ENCODE data around the gene CALR3.
"Not testable (repeated sequence)": the region's sequence is repeated elsewhere in the genome, so short reads cannot be mapped to it uniquely, and the experiment has no call there.

CALR3 gene

DNA sequence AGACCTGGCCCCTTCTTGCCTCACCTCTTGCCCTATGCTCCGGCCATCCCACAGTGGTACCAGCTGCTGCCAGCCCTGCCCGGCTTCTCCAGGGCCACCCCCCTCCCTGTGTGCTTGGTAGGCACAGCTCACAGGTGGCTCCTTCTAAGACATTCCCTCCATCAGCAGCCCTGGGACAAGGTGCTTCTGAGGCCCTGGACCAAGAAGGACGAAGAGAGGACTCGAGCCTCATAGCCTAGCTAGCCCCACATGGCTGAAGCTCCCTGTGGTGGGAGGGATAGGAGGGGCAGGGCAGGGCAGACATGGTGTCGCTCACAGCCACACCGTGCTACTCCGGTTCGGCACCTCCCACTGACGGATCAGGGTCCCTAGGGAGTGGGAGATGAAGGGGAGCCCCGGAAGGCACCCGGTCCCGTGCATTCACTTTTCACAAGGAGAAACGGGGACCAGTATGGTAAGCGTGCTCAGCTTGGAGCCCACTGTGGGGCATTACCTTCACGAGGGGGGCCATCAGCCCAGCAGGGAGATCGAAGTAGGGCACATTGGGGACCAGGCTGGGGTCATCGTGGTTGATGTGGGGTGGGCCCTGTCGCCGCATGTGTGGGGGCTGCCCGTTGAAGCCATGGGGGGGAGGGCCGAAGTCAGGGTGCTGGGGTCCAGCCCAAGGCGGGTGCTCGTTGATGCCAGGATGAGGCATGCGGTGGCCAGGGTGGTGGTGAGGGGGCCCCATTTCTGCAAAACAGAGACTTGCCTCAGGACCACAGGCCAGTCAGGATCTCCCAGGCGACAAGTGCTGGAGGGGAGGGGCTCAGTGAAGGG, 26.8 kb upstream of the CALR3 start:
- no peak for DNase-seq

DNA sequence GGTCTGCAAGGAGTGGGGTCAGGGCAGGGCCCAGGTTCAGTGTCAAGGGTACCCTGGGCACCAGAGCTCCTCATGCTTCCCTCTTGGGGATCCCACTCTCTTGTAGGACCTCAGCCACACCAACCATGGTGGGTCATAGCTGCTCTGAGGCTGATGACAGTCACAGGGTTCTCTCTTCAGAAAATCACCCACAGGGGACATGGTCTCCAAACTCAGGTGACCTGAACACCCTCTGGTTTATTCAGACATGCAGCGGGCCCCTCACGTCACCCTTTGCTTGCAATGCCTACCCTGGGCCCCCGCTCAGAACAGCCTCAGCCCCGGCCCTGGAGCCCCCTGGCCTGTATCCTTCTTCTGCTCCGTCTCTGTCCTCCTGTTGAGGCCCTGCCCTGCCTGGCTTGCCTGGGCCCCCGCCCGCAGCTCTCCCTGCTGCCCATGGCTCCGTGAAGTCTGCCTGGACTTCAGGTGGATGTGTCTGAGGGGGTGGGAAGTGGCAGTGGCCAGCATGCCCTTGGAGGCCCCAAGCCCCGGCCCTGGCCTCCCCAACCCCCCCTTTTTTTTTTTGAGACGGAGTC, 25.8 kb upstream of the CALR3 start:
- DNase-seq = no peak

DNA sequence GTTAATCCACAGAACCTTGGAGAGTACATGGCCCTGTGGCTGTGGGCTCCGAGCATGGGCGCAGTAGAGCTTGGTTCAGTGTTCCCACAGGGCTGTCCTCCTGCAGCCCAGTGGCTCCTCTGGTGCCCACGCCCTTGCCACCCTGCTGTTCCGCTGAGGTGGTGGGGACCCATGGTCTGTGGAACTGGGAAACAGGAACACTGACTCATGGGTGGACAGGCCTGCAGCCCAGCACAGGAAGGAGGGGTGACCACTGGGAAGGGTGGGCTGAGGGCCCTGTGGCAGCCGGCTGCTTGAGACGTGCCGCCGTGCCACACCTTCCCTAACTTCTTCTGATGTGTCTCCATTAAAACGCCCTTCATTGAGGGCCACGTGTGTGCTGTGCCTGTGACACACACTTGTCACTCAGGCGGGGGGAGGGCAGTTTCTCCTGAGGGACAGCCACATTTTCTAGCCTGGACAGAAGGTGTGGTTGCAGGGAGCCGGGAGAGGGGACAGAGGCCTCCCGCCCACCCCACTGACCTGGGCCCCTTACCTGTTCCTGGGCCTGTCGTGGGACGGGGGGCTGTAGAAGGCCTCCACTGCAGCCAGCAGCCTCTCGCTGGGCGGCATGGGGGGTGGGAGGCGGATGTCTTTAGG, 25.1 kb upstream of the CALR3 start:
- DNase-seq = no peak

DNA sequence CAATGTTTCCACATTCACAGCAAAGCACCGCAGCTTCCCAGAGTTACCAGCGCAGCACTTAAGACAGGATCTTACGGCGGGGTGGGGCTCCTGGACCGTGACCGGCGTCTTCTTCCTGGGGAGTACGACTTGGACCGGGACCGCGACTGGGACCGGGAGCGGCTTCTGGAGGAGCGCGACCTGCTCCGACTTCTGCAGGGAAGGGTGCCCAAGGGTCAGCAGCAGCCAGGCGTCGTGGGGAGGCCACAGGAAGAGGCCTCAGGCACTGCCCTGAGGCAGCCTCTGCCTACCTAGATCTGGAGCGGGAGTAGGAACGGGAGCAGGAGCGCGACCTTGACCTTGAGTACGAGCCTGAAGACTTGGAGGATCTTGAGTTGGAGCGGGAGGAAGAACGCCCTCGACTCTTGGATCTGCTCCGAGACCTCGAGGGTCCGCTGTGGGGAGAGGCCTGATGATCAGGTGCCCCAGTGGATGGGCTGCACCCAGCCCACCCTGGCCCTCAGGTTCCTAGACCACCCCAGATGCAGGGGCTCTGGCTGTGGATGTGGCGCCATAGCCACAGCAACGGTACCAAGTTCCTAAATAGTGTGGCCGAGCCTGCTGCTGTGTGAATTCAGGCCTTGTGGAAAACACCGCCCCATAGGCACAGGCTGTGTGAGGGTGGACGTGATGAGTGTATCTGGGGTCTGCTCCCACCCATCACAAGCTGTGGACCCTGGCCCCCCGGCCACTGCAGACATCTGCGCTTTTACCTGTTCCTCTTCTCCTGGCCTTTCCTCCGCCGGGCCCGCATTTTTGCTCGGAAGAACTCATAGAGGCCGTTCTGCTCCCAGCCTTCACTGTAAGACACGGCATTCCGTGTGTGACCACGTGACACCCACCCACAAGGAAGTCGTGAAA, 24.4 kb upstream of the CALR3 start:
- DNase-seq = no peak

DNA sequence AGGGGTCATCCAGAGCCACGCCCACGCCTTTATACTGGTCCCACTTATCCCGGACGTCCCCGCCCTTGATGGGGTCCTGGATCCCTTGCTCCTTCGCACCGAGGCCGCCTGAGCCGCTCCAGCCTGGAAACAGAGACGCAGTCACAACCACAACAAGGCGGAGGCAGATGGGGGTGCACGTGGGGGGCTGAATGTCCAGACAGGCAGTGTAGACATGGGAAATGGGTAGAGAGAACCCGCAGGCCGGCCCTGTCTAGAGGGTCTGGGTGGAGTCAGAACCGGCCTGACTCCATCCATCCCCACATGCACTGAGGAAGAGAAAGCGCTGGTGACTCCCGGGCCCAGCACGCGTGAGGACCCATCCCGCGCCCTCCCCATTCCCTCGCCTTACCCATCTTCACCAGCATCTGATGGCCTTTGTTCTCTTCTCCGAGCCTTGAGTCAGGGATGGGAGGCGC, 23.3 kb upstream of the CALR3 start:
- DNase-seq = no peak

DNA sequence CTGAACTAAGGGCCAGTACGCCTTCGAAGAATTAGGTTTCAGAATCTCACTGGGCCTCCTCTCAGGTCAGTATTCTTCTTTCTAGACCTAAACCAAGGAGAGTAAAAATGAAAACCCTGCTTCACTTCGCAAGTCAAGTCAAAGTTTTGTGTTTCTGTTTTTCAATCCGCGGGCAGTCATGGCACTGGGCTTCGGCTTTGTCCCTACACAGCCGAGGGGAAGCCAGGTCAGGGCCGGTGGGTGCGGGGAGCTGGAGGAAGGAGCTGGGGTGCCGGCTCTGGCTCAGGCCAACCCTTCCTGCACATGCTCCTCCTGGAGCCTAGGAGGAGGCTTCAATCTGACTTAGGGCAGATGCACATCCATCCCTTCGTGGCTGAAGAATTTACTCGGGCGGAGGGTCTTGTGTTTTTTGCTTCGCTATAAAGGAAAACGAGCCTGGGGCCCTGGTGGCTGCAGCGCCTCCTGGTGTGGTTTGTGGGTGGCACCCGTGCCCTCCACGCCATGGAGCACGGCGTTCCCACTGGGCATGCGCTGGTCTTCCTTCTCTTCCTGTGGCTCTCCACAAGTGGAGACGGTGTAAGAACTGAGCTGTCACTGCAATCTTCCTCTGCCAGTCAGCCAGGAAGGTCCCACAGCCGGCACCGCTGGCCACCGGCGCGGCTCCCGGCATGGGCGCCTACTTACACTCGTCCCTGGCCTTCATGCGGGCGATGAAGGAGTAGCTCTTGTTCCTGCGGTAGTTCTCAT, 22.7 kb upstream of the CALR3 start:
- no peak for DNase-seq

DNA sequence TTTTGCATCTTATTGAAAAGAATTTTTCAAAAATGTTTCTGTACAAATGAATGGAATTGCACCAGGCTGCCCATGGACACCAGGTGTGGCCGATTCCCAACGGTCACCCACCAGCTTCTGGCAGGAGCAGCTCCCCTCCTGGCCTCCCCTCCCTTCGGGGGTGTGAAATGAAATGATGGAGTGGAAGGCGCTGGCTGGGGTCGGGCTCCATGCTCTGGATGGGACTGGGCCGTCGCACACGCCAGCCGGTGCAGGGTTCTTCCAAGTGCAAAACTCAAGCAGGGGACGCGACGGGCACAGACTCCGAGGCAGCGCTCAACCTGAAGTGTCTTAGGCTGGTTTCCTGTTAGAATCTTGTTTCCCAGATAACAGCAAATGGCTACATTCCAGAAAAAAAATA, 22.1 kb upstream of the CALR3 start:
- no peak for DNase-seq

DNA sequence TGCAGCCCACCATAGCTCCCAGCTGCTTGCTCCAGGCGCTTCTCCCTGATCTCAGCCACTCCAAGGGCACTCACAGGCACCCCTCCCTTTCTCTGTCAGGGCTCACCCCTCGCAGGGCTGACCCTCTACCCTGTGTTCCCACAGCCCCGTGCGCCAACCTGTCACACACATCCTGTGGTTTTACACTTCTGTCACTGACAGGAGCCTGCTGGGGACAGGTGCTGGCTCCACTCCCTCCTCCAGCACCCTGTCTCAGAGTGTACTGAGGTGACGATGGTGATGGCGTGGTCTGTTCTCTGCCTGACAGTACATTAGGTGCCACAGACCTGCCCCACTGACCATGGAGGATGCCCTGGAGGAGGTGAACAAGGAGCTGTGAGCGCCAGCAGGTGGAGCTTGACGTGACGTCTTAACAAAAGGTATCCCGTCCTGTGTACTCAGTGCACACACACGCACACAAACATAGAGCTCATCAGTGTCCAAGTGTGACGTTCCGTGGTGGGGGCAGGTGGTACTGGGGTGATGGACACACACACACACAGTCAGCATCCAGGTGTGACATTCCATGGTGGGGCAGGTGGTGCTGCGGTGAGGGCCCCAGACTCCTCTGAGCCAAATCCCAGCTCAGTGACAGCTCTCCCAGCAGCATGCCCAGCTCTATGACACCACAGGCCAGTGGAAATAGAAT, 21.1 kb upstream of the CALR3 start:
- DNase-seq = no peak

DNA sequence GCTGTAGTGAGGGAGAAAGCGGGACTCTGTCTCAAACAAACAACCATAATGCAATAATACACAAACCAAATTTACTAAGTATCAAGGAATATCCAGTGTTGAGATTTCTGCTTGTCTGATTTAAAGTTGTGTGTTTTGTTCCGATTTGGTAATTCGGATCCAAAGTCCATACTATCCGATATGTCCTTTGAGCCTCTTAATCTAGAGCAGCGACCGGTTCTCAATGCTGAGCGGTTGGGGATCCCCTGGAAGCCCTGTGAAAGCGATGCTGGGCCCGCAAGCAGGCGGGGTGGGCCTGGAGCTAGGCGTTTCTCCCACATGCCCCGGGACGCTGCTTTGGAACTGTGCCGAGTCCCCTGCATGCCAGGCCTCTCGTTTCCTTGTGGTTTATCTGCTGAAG, 20.4 kb upstream of the CALR3 start:
- no peak for DNase-seq

DNA sequence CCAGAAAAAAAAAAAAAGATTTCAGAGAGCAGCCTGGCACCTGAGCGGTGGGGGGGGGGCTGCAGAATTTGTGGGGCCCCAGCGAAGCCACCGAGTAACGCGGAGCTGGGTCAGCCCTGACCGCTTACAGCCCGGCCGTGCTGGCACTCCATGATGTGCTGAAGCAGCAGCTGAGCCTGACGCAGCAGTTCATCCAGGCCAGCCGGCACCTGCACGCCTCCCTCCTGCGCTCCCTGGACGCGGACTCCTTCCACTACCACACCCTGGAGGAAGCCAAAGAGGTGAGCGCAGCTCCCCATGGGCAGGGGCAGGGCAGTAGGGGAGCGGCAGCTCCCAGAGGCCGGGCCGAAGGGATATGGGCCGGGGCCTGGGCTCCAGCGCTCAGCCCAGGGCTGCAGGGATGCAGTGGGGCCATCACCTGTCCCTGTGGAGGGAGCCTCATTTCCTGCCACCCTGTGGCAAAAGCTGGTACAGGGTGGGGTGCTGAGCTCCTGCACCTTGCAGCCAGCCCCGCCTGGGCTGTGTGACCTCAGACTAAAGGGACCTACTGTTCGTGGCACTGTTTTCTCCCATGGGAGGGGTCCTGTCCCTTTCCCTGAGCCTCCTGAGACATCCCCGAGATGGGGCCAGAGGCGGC, 18.5 kb upstream of the CALR3 start:
- no peak for DNase-seq

DNA sequence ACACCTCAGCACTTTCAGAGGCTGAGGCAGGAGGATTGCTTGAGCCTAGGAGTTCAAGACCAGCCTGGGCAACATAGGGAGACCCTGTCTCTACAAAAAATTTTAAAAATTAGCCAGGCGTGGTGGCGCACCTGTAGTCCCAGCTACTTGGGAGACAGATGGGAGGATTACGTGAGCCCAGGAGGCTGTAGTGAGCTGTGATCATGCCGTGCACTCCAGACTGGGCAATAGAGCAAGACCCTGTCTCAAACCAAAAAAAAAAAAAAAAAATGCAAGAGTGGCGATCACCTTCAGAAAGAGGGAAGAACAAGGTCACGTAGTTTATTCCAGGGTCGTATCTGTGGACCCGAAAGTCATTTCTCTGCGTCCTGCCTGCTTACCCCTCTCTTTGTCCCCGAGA, 16.6 kb upstream of the CALR3 start:
- DNase-seq = not testable (repeated sequence)

DNA sequence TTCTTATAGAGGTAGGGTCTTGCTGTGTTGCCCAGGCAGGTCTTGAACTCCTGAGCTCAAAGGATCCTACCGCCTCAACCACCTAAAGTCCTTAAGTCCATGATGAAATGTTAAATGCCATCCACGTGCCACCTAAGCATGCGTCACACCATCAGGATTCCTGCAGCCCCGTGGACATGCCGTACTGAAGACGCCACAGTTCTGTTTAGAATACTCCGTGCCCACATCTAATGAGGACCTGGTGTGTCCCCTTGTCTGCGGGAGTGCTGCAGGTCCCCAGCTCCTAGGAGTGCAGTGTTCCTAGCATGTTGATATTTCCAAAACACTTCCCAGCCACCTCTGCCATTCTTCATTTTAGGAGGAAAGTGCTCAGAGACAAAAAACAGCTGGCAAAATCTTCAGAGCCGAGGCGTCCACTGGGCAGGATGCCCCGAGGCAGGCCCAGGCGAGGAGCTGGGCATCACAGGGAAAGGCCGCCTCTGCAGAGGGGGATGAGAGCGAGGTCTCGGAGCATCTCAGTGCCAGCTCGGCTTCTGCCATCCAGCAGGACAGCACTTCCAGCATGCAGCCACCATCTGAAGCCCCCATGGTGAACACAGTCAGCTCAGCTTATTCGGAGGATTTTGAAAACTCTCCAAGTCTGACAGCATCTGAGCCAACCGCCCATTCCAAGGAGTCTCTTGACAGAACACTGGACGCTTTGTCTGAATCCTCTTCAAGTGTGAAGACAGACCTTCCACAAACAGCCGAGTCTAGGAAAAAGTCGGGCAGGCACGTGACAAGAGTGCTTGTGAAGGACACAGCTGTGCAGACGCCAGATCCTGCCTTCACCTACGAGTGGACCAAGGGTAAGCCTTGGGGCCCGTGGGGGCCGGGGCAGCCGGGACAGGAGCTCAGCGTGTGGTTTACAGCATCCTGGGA, 13.4 kb upstream of the CALR3 start:
- DNase-seq = no peak

DNA sequence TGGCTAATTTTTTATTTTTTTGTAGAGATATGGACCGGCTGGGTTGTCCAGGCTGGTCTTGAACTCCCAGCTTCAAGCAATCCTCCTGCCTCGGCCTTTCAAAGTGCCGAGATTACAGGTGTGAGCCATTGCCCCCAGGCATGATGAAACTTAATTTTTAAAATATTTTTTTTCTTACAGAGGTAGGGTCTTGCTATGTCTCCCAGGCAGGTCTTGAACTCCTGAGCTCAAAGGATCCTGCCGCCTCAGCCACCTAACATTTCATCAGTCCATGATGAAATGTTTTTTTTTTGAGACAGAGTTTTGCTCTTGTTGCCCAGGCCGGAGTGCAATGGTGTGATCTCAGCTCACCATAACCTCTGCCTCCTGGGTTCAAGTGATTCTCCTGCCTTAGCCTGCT, 12.6 kb upstream of the CALR3 start:
- DNase-seq = no peak

DNA sequence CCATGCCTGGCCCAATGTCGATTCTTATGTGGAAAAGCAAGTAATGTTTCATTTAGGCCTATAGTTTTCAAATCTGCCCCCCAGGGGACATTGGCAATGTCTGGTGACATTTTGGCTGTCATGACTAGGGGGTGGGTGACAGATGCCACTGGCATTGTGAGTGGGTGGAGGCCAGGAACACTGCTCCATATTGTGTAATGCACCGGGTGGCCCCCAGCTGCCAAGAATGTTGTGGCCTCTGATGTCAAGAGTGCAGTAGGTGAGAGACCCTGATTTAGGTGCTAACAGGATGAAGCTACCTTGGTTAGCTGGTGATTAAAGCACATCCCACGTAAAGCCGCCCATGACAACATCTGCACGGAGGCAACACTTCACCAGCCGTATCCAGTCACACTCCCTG, 11.0 kb upstream of the CALR3 start:
- no peak for DNase-seq

DNA sequence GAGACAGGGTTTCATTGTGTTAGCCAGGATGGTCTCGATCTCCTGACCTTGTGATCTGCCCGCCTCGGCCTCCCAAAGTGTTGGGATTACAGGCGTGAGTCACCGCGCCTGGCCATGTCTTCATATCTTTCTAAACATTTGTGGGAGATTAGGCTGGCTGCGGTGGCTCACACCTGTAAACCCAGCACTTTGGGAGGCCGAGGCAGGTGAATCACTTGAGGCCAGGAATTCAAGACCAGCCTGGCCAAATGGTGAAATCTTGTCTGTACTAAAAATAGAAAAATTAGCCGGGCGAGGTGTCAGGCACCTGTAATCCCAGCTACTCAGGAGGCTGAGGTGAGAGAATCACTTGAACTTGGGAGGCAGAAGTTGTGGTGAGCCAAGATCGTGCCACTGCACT, 10.2 kb upstream of the CALR3 start:
- DNase-seq = not testable (repeated sequence)

DNA sequence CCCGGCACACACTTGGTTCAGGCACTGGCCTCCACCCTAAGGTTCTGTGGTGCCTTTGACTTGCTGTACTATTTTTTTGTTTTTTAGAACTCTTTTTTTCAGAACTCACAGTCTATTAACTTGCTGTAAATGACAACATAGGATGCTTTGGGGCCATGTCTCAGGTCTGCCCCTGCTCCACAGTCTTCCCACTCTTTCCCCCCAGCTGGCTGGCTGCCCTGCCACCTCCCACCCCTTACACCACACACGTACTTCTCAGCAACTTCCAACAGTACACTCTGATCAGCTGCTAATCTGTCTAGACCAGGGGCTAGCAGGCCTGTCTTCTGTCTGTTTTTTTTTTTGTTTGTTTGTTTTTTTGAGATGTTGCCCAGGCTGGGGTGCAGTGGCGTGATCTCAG, 8.3 kb upstream of the CALR3 start:
- no peak for DNase-seq

DNA sequence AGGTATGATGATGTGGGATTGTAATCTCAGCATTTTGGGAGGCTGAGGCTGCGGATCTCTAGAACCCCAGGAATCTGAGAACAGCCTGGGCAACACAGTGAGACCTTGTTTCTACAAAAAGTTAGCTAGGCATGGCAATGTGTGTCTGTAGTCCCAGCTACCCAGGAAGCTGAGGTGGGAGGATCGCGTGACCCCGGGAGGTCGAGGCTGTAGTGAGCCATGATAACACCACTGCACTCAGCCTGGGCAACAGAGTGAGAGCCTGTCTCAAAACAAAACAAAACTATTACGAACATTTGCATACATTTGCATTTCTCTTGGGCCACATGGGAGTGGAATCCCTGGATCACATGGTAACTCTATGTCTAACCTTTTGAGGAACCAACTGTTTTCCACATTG, 1.9 kb upstream of the CALR3 start:
- DNase-seq = no peak

DNA sequence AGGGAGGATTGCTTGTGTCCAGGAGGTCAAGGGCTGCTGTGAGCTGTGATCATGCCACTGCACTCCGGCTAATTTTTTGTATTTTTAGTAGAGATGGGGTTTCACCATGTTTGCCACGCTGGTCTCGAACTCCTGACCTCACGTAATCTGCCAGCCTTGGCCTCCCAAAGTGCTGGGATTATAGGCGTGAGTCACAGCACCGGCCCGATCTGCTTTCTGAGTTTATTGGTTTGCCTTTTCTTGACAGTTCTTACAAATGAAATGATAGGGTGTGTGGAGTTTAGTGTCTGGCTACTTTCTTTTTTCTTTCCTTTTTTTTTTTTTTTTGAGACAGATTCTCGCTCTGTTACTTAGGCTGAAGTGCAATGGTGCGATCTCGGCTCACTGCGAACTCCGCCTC, 1.1 kb upstream of the CALR3 start:
- DNase-seq = no peak

DNA sequence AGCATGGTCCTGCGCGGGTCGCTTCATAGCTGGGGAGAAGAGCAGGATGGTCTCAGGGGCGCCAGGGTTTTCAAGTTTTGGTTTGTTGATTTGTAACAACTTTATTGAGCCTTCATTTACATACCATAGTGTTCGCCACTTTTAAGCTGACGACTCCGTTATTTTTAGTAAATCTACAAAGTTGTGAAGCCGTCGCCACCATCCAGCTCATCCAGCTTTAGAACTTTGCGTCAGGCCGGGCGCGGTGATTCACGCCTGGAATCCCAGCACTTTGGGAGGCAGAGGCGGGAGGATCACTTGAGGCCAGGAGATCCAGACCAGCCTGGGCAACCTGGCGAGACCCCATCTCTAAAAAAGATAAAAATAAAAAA, 631 bp upstream of the CALR3 start:
- DNase-seq = no peak

DNA sequence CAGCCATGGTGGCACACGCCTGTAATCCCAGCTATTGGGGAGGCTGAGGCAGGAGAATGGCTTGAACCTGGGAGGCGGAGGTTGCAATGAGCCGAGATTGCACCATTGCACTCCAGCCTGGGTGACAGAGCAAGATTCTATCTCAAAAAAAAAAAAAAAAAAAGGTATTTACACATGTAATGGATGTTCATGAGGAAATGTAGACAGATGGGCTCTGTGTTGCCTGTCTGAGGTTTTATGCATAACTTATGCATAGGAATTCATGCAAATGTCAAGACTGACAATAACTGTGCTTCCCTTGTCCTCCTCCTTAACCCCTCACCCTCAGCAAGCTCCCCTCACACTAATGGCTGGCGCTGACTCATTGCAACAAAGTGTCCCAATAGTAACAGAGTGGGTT, 9.5 kb downstream of the CALR3 start:
- not testable (repeated sequence) for DNase-seq
